SK-N-SH treated with all-trans-retinoic acid at 6 μM for 48 hours (cell line): Measurements from ENCODE around the gene MYO15A.

Experiments used
- ATAC-seq: fragments of 200-7000 bp; cut with Tn5 transposase; 3 replicates; pipeline ENCODE4 v1.9.1; 2020; ENCODE audit warnings: mild to moderate bottlenecking, moderate library complexity
- ARNTL ChIP-seq: fragments of 450-650 bp; formaldehyde crosslinking; IDR thresholded peaks from 2 replicates; pipeline ENCODE4 v1.5.0; 2020; ENCODE audit warnings: low read depth, mild to moderate bottlenecking, moderate library complexity, borderline replicate concordance
- BACH2 ChIP-seq: fragments of 250-450 bp; sonication (Bioruptor Pico); IDR thresholded peaks from 2 replicates; pipeline ENCODE4 v1.9.0; 2021; ENCODE audit warnings: mild to moderate bottlenecking, borderline replicate concordance
- CREB5 ChIP-seq: fragments of 250-450 bp; sonication (Bioruptor Pico); IDR thresholded peaks from 2 replicates; pipeline ENCODE4 v1.5.1; 2020; ENCODE audit warnings: low read depth, mild to moderate bottlenecking, moderate library complexity
- CSDC2 ChIP-seq: fragments of 250-450 bp; sonication (Bioruptor Pico); IDR thresholded peaks from 2 replicates; pipeline ENCODE4 v1.5.0; 2020; ENCODE audit warnings: mild to moderate bottlenecking, moderate library complexity
- CSRNP3 ChIP-seq: fragments of 250-450 bp; sonication (Bioruptor Pico); IDR thresholded peaks from 2 replicates; pipeline ENCODE4 v1.5.1; 2021; ENCODE audit warnings: mild to moderate bottlenecking, moderate library complexity
- ESRRG ChIP-seq: fragments of 250-450 bp; sonication (Bioruptor Pico); IDR thresholded peaks from 2 replicates; pipeline ENCODE4 v1.6.1; 2021; ENCODE audit warnings: mild to moderate bottlenecking
- GLIS3 ChIP-seq: fragments of 250-450 bp; sonication (Bioruptor Pico); IDR thresholded peaks from 2 replicates; pipeline ENCODE4 v1.5.0; 2020; ENCODE audit warnings: mild to moderate bottlenecking, moderate library complexity
- ISL1 ChIP-seq: fragments of 250-450 bp; sonication (Bioruptor Pico); IDR thresholded peaks from 2 replicates; pipeline ENCODE4 v2.1.2; 2022; ENCODE audit warnings: mild to moderate bottlenecking, moderate library complexity
- OSR1 ChIP-seq: fragments of 250-450 bp; sonication (Bioruptor Pico); IDR thresholded peaks from 2 replicates; pipeline ENCODE4 v1.8.0; 2022; ENCODE audit warnings: moderate library complexity, mild to moderate bottlenecking, inconsistent platforms
- PATZ1 ChIP-seq: fragments of 250-450 bp; sonication (Bioruptor Pico); IDR thresholded peaks from 2 replicates; pipeline ENCODE4 v1.8.0; 2020; ENCODE audit warnings: mild to moderate bottlenecking, moderate library complexity, borderline replicate concordance
- POU6F1 ChIP-seq: fragments of 250-450 bp; sonication (Bioruptor Pico); IDR thresholded peaks from 2 replicates; pipeline ENCODE4 v1.8.0; 2021; ENCODE audit warnings: low read depth, mild to moderate bottlenecking, moderate library complexity, borderline replicate concordance
- PPARA ChIP-seq: fragments of 250-450 bp; sonication (Bioruptor Pico); IDR thresholded peaks from 2 replicates; pipeline ENCODE4 v1.5.0; 2020; ENCODE audit warnings: mild to moderate bottlenecking, borderline replicate concordance
- SNAI2 ChIP-seq: fragments of 250-450 bp; sonication (Bioruptor Pico); IDR thresholded peaks from 2 replicates; pipeline ENCODE4 v1.5.0; 2020; ENCODE audit warnings: mild to moderate bottlenecking, moderate library complexity
- TCF4 ChIP-seq: fragments of 250-450 bp; sonication (Bioruptor Pico); IDR thresholded peaks from 2 replicates; pipeline ENCODE4 v1.8.0; 2021; ENCODE audit warnings: mild to moderate bottlenecking, moderate library complexity, borderline replicate concordance
- TOX ChIP-seq: fragments of 250-450 bp; sonication (Bioruptor Pico); IDR thresholded peaks from 2 replicates; pipeline ENCODE4 v1.8.0; 2021; ENCODE audit warnings: mild to moderate bottlenecking, moderate library complexity, borderline replicate concordance
- TSHZ2 ChIP-seq: fragments of 250-450 bp; sonication (Bioruptor Pico); IDR thresholded peaks from 2 replicates; pipeline ENCODE4 v1.5.0; 2020; ENCODE audit warnings: mild to moderate bottlenecking, moderate library complexity
- ZC3H10 ChIP-seq: fragments of 250-450 bp; sonication (Bioruptor Pico); IDR thresholded peaks from 2 replicates; pipeline ENCODE4 v1.5.1; 2021; ENCODE audit warnings: mild to moderate bottlenecking, moderate library complexity
- ZFP3 ChIP-seq: fragments of 250-450 bp; sonication (Bioruptor Pico); IDR thresholded peaks from 2 replicates; pipeline ENCODE4 v1.5.0; 2020; ENCODE audit warnings: mild to moderate bottlenecking, moderate library complexity
- ZFP30 ChIP-seq: fragments of 450-650 bp; formaldehyde crosslinking; IDR thresholded peaks from 2 replicates; pipeline ENCODE4 v1.5.0; 2022; ENCODE audit warnings: mild to moderate bottlenecking, moderate library complexity
- ZNF565 ChIP-seq: fragments of 450-650 bp; formaldehyde crosslinking; conservative IDR thresholded peaks from 2 replicates; pipeline ENCODE4 v1.5.0; 2020; ENCODE audit warnings: low read depth, mild to moderate bottlenecking, moderate library complexity
- ZNF70 ChIP-seq: fragments of 450-650 bp; formaldehyde crosslinking; IDR thresholded peaks from 2 replicates; pipeline ENCODE4 v1.5.0; 2020; ENCODE audit warnings: mild to moderate bottlenecking, moderate library complexity
- ZNF8 ChIP-seq: fragments of 450-650 bp; formaldehyde crosslinking; IDR thresholded peaks from 2 replicates; pipeline ENCODE4 v1.5.0; 2020; ENCODE audit warnings: mild to moderate bottlenecking, moderate library complexity

MYO15A gene

GRCh38 chr17:18138065-18138749 is 29.7 kb downstream of the MYO15A start:
- ATAC-seq, result no peak
- TF ChIP-seq ZNF8 (no peak), CSRNP3 (CRISPR knock-in tag) (no peak), TCF4 (no peak)
- TF ChIP-seq, all 23 proteins: peak for 0

- no peak for TF ChIP-seq TSHZ2 (CRISPR knock-in tag)
- no peak for TF ChIP-seq ZNF70
- no peak for TF ChIP-seq ZFP30
- no peak for TF ChIP-seq OSR1 (CRISPR knock-in tag)
- no peak for TF ChIP-seq PPARA
- TF ChIP-seq POU6F1 (CRISPR knock-in tag), result no peak
- no peak for TF ChIP-seq CSDC2 (CRISPR knock-in tag)
- no peak for TF ChIP-seq ZNF8
- TF ChIP-seq ISL1 (CRISPR knock-in tag), result no peak
- no peak for TF ChIP-seq SNAI2 (CRISPR knock-in tag)
- TF ChIP-seq CREB5 (CRISPR knock-in tag), result no peak
- no peak for TF ChIP-seq ESRRG (CRISPR knock-in tag)
- TF ChIP-seq TOX (CRISPR knock-in tag), result no peak
- TF ChIP-seq ZFP3 (CRISPR knock-in tag), result no peak
- no peak for TF ChIP-seq ZC3H10
- TF ChIP-seq TCF4, result no peak
- TF ChIP-seq ZNF565 (CRISPR knock-in tag), result no peak
- no peak for TF ChIP-seq PATZ1 (CRISPR knock-in tag)
- no peak for ATAC-seq
These were observed 30.5 kb downstream of the MYO15A start for GRCh38 chr17:18139092-18139491.

- ATAC-seq, result no peak
- TF ChIP-seq TOX (CRISPR knock-in tag) (no peak), ZNF70 (no peak), BACH2 (CRISPR knock-in tag) (no peak), ZNF565 (CRISPR knock-in tag) (no peak), ZFP30 (no peak), GLIS3 (CRISPR knock-in tag) (no peak), SNAI2 (CRISPR knock-in tag) (no peak), ARNTL (CRISPR knock-in tag) (no peak), ISL1 (CRISPR knock-in tag) (no peak), TCF4 (no peak), CSRNP3 (CRISPR knock-in tag) (no peak), PATZ1 (CRISPR knock-in tag) (no peak)
- TF ChIP-seq, all 23 proteins: peak for 0
These were observed 30.9 kb downstream of the MYO15A start for GRCh38 chr17:18139498-18139897.
